Non-pigmented ciliary epithelial cell (primary cell): ENCODE results near the gene KIF20B.
"Not testable (repeated sequence)": the region's sequence is repeated elsewhere in the genome, so short reads cannot be mapped to it uniquely, and the experiment has no call there.

Experiments used
- DNase-seq: peaks from one replicate; pipeline ENCODE4 v3.0.0-alpha.2; 2010; ENCODE audit warnings: low read depth

KIF20B gene

GRCh38 chr10:89776665-89777064 lies 75.3 kb downstream of the KIF20B start:
- no peak for DNase-seq

GRCh38 chr10:89782470-89782869 lies 81.1 kb downstream of the KIF20B start:
- no peak for DNase-seq

- no peak for DNase-seq
These were observed 82.0 kb downstream of the KIF20B start for GRCh38 chr10:89783406-89783805.

- DNase-seq, result no peak
These were observed 83.7 kb downstream of the KIF20B start for GRCh38 chr10:89785095-89785494.

GRCh38 chr10:89789188-89789877 lies 87.9 kb downstream of the KIF20B start:
- no peak for DNase-seq

- DNase-seq, result no peak
These were observed 90.8 kb downstream of the KIF20B start for GRCh38 chr10:89792187-89792586.

- peak; percentile 41 for DNase-seq
These were observed 92.4 kb downstream of the KIF20B start for GRCh38 chr10:89793649-89794254.

GRCh38 chr10:89795840-89796239 lies 94.5 kb downstream of the KIF20B start:
- DNase-seq, result no peak

- DNase-seq, result no peak
These were observed 96.7 kb downstream of the KIF20B start for GRCh38 chr10:89798092-89798491.

GRCh38 chr10:89799573-89799972 lies 98.2 kb downstream of the KIF20B start:
- no peak for DNase-seq

- no peak for DNase-seq
These were observed 104.2 kb downstream of the KIF20B start for GRCh38 chr10:89805599-89806013.

GRCh38 chr10:89808842-89809241 lies 107.5 kb downstream of the KIF20B start:
- DNase-seq, result no peak

- DNase-seq, result no peak
These were observed 108.4 kb downstream of the KIF20B start for GRCh38 chr10:89809766-89810165.

GRCh38 chr10:89810908-89811525 lies 109.6 kb downstream of the KIF20B start:
- DNase-seq, result no peak

- no peak for DNase-seq
These were observed 112.2 kb downstream of the KIF20B start for GRCh38 chr10:89813546-89813945.

- DNase-seq, result no peak
These were observed 112.9 kb downstream of the KIF20B start for GRCh38 chr10:89814278-89814677.

GRCh38 chr10:89815049-89815853 lies 113.9 kb downstream of the KIF20B start:
- DNase-seq, result no peak

- not testable (repeated sequence) for DNase-seq
These were observed 117.6 kb downstream of the KIF20B start for GRCh38 chr10:89819008-89819407.
